HUDEP-2 (cell line): ENCODE results near the gene CNTN4.
"Not testable (repeated sequence)": the region's sequence is repeated elsewhere in the genome, so short reads cannot be mapped to it uniquely, and the experiment has no call there.

Source experiments
- DNase-seq, 76 experiments: peaks; one replicate each; lab custom pipeline; 2025; ENCODE audit not compliant: unreplicated experiment in 76 of 76; lab: John Stamatoyannopoulos, UW

The CNTN4 gene

GRCh38 chr3:2765002-2765579 is 666.4 kb downstream of the CNTN4 start:
- DNase-seq: no peak

GRCh38 chr3:2770451-2770850 is 671.8 kb downstream of the CNTN4 start:
- DNase-seq: no peak

GRCh38 chr3:2771193-2771592 is 672.5 kb downstream of the CNTN4 start:
- no peak for DNase-seq

- DNase-seq: no peak
These were observed 673.1 kb downstream of the CNTN4 start for GRCh38 chr3:2771741-2772140.

- DNase-seq: no peak
These were observed 674.1 kb downstream of the CNTN4 start for GRCh38 chr3:2772803-2773202.

GRCh38 chr3:2774481-2775249 is 676.0 kb downstream of the CNTN4 start:
- no peak for DNase-seq

GRCh38 chr3:2783261-2783660 is 684.6 kb downstream of the CNTN4 start:
- DNase-seq: no peak

- no peak for DNase-seq
These were observed 686.0 kb downstream of the CNTN4 start for GRCh38 chr3:2784627-2785026.

GRCh38 chr3:2790266-2790815 is 691.7 kb downstream of the CNTN4 start:
- DNase-seq: no peak

GRCh38 chr3:2792432-2792831 is 693.8 kb downstream of the CNTN4 start:
- DNase-seq: no peak

- DNase-seq: no peak
These were observed 695.3 kb downstream of the CNTN4 start for GRCh38 chr3:2793987-2794386.

- no peak for DNase-seq
These were observed 703.8 kb downstream of the CNTN4 start for GRCh38 chr3:2802429-2802828.

- DNase-seq: no peak
These were observed 708.8 kb downstream of the CNTN4 start for GRCh38 chr3:2807514-2807913.

GRCh38 chr3:2810723-2811122 is 712.1 kb downstream of the CNTN4 start:
- DNase-seq: no peak

- DNase-seq: no peak
These were observed 720.9 kb downstream of the CNTN4 start for GRCh38 chr3:2819571-2819970.

GRCh38 chr3:2820982-2821381 is 722.3 kb downstream of the CNTN4 start:
- DNase-seq: not testable (repeated sequence)

GRCh38 chr3:2822611-2823010 is 723.9 kb downstream of the CNTN4 start:
- DNase-seq: no peak

GRCh38 chr3:2823031-2823430 is 724.4 kb downstream of the CNTN4 start:
- no peak for DNase-seq

- DNase-seq: no peak
These were observed 725.0 kb downstream of the CNTN4 start for GRCh38 chr3:2823437-2824211.

- no peak for DNase-seq
These were observed 727.4 kb downstream of the CNTN4 start for GRCh38 chr3:2826036-2826435.

GRCh38 chr3:2826453-2826852 is 727.8 kb downstream of the CNTN4 start:
- no peak for DNase-seq
